Gastroesophageal sphincter (tissue), 3 donors: ENCODE measurements around the gene OLFM4.

Source experiments
- EP300 ChIP-seq: sonication (generic); formaldehyde crosslinking; IDR thresholded peaks from one replicate; pipeline ENCODE4 v1.6.1; 2017; ENCODE audit warnings: antibody characterized with exemption, mild to moderate bottlenecking
- TF ChIP-seq, protein P1 (sequence below), 4 experiments: fragments of 200-600 bp in 2 of 4; fragments of 450-650 bp in 2 of 4; sonication (generic) in 1 of 4; IDR thresholded peaks; one replicate each; pipeline ENCODE4 v1.5.1; 2017 to 2019; ENCODE audit warnings: antibody characterized with exemption in 4 of 4, mild to moderate bottlenecking in 2 of 4, moderate library complexity in 2 of 4

DNA sequence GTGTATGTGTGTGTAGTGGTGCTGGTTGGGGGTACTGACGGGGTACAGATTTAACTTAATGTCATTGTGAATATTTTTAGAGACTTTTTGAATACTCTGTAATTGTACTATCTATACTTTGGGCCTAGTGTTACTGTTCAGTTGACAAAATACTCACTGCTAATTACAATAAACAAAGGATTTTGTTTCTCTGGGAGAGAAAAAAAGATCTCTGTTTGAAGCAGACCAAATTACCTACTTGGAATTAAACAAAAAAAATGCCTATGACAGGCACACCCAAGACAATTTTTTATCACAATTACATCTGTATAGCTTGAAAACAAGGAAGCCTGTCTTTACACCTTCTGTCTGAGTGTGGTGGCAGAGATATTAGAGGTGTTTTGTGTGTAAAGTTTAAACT is 45.1 kb downstream of the OLFM4 start:
- TF ChIP-seq, protein P1, sequence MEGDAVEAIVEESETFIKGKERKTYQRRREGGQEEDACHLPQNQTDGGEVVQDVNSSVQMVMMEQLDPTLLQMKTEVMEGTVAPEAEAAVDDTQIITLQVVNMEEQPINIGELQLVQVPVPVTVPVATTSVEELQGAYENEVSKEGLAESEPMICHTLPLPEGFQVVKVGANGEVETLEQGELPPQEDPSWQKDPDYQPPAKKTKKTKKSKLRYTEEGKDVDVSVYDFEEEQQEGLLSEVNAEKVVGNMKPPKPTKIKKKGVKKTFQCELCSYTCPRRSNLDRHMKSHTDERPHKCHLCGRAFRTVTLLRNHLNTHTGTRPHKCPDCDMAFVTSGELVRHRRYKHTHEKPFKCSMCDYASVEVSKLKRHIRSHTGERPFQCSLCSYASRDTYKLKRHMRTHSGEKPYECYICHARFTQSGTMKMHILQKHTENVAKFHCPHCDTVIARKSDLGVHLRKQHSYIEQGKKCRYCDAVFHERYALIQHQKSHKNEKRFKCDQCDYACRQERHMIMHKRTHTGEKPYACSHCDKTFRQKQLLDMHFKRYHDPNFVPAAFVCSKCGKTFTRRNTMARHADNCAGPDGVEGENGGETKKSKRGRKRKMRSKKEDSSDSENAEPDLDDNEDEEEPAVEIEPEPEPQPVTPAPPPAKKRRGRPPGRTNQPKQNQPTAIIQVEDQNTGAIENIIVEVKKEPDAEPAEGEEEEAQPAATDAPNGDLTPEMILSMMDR (IDR thresholded peaks at IDR 0.05) = no peak
- TF ChIP-seq EP300 = no peak
